ENCODE results near the gene FANCG.

Gene FANCG

DNA sequence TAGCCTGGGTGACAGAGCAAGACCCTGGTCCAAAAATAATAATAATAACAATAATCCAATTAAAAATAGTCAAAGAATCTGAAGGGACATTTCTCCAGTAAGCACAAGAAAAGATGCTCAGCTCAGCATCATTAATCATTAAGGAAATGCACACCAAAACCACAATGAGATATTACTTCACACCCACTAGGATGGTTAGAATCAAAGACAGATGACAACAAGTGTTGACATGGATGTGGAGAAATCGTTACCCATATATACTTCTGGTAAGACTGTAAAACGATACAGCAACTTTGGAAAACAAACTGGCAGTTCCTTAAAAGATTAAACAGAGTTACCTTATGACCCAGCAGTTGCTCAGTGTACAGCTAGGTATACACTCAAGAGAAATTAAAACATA is 5.3 kb upstream of the FANCG start:
- in situ Hi-C loops (cut with HindIII; ENCODE audit: low sequenced_read_pairs): no loop called here
- no peak for TF ChIP-seq CTCF (IDR thresholded peaks at IDR 0.05; ENCODE audit: low read depth, low read length)
- H3K4me3 ChIP-seq (ENCODE audit: low read depth, low read length): no peak overlapping the region

DNA sequence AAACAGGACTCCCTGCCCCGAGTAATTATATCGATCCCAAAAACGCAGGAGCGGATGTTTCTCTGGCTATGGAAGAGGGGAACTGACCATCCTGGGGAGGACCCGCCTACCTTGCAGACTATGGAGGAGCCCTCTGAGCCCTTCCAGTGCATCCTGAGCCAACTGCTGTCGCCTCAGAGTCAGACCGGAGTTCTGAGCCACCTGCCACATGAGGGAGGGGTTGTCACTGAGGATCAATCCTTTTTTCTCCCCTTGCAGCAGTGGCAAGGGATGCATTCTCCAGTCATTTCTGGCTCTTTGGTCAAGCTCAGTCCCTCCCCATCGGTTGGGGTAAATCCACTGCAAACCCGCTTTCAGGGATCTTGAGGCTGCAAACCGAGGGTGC is 709 bp downstream of the FANCG start:
- in situ Hi-C loops (cut with HindIII; ENCODE audit: low sequenced_read_pairs): no loop called here
- DNase-seq (ENCODE audit: low read depth, low spot score): no peak
- H3K4me3 ChIP-seq (ENCODE audit: low read depth, low read length): peak overlapping the region; percentile 77
- TF ChIP-seq CTCF (IDR thresholded peaks at IDR 0.05; ENCODE audit: low read depth, low read length): no peak

More for the DNA sequence above, 5.3 kb upstream of the FANCG start:
- no peak for DNase-seq (ENCODE audit: low read depth, low spot score)

DNA sequence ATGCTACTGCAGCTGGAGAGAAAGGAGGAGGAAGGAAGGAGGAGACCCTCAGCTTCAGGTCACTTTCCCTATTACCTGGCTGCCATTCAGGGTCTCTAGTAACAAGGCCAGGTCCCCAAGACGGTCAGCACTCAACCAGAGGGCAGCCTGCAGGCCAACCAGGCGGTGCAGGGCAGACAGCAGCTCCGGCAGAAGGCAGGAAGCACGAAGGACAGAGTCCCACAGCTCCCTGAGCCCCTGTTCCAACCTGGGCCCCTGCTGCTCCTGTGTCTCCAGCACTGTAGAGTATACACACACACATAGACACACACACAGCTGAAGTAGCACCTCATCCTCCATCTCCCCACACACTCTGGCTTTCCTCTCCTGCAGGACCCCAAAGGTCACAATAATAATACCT is 1.7 kb downstream of the FANCG start:
- DNase-seq (ENCODE audit: low read depth, low spot score): no peak
- in situ Hi-C loops (cut with HindIII; ENCODE audit: low sequenced_read_pairs): no loop called here
- TF ChIP-seq CTCF (IDR thresholded peaks at IDR 0.05; ENCODE audit: low read depth, low read length): no peak
- H3K4me3 ChIP-seq (ENCODE audit: low read depth, low read length): peak overlapping the region; percentile 77

DNA sequence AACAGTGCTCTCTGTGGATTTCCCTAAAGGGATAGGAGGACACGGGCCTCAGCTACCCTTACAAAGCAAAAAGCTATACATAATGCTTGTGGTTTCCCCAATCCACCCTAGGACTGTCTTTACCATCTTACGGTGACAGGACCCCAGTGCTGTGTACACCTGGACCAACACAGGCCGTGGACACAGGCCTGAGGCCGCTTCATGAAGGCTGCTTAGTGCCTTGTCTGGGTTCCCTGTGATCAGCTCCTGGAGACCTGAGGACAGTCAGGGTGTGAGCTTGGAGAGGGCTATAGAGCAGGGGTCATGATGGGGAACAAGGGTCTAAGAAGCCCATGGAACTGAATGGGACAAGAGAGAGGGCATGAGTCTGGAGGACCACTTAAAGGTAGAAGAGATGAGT is 2.9 kb downstream of the FANCG start:
- no peak for TF ChIP-seq CTCF (IDR thresholded peaks at IDR 0.05; ENCODE audit: low read depth, low read length)
- in situ Hi-C loops (cut with HindIII; ENCODE audit: low sequenced_read_pairs): no loop called here
- H3K4me3 ChIP-seq (ENCODE audit: low read depth, low read length): no peak overlapping the region
- no peak for DNase-seq (ENCODE audit: low read depth, low spot score)

GRCh38 chr9:35075358-35075757 is 4.4 kb downstream of the FANCG start:
- in situ Hi-C loops (cut with HindIII; ENCODE audit: low sequenced_read_pairs): no loop called here
- no peak overlapping the region for H3K4me3 ChIP-seq (ENCODE audit: low read depth, low read length)
- DNase-seq (ENCODE audit: low read depth, low spot score): no peak
- no peak for TF ChIP-seq CTCF (IDR thresholded peaks at IDR 0.05; ENCODE audit: low read depth, low read length)

DNA sequence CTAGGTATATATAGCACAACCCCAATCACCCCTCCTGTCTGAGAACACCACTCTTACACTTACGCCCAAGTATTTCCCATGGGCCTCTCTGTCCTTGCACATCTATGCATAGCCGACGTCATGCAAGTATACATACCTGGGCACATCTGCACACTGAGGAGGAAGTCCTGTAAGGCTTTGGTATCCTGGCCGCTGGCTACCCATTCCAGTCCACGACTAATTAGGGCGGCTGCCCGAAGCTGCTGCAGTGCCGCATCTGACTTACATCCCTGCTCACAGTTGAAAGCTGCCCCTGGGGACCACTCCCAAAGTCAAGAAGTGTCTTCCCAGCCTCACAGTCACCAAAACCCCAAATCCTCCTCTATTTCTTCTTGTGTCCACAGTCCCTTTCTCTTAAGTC is 5.0 kb downstream of the FANCG start:
- no peak overlapping the region for H3K4me3 ChIP-seq (ENCODE audit: low read depth, low read length)
- no peak for TF ChIP-seq CTCF (IDR thresholded peaks at IDR 0.05; ENCODE audit: low read depth, low read length)
- DNase-seq (ENCODE audit: low read depth, low spot score): no peak
- in situ Hi-C loops (cut with HindIII; ENCODE audit: low sequenced_read_pairs): no loop called here

DNA sequence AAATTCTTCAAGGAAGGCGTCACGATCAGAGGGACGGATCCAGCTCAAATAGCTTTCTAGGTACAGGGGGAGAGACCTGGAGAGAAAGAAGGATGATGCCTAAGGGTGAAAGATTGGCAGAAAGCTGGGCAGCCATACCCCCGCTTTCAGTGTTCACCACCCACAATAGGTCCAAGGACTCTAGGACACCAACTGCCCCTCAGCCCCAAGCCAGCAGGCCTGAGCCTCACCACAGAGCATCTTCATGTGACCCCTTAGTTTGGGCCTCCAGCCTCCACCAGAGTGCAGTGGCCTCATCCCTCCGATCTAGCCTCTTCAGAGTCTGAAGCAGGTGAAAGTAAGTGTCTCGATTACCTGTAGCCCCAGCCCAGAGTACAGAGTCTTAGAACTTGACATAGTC is 5.6 kb downstream of the FANCG start:
- TF ChIP-seq CTCF (IDR thresholded peaks at IDR 0.05; ENCODE audit: low read depth, low read length): no peak
- in situ Hi-C loops (cut with HindIII; ENCODE audit: low sequenced_read_pairs): no loop called here
- no peak for DNase-seq (ENCODE audit: low read depth, low spot score)
- H3K4me3 ChIP-seq (ENCODE audit: low read depth, low read length): no peak overlapping the region

Measured in astrocyte of the spinal cord (primary cell).